ENCODE measurements around the gene SKI. TPM values are rescaled to one million over a fixed set of nuclear protein-coding genes. Genes with fewer than 3 reads are reported as not detected.

Gene SKI
- total RNA-seq, 1 experiment from 2014 or later = 89.5 TPM

DNA sequence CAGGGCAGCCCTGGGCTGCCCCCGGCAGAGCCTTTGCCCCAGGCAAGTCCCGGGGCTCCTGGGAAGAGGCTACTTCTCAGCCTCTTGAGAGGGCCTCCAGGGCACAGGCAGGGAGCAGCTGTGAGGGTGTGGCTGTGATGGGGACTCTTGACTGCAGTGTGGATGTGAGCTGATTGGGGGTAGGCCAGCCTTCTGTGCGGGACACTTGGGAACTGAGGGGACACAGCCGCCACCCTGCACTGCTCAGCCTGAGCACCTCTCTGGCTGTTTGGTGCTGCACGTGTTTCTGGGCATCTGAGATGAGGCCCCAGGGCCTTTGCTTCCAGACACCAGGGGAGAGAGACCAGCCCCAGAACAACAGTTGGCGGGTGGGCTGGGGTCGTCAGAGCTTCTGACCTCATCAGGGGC, 62.1 kb downstream of the SKI start:
- Histone ChIP-seq H2AK5ac (ENCODE audit: insufficient read length, low read length) (no peak overlapping the region), H4K5ac (ENCODE audit: insufficient read length, low read depth, low read length) (no peak overlapping the region), H2BK120ac (ENCODE audit: low read depth, low read length, poor library complexity, severe bottlenecking) (no peak overlapping the region), H3K56ac (ENCODE audit: insufficient read length, low read depth, low read length) (no peak overlapping the region), H3K23ac (ENCODE audit: insufficient read length, low read depth, low read length) (no peak overlapping the region), H3K9ac (ENCODE audit: extremely low read depth, insufficient read length, low read length) (no peak overlapping the region), H3K14ac (ENCODE audit: insufficient read depth, low read length) (no peak overlapping the region), H3K27ac (ENCODE audit: insufficient read length, low read depth, low read length) (no peak overlapping the region), H2BK20ac (ENCODE audit: low read depth, low read length, poor library complexity, severe bottlenecking) (no peak overlapping the region), H3K79me1 (ENCODE audit: insufficient read depth, low read depth, low read length, poor library complexity, severe bottlenecking) (peaks cover 5% of the 10 kb centered on the region), H3K9me3 (ENCODE audit: control insufficient read depth, low read depth, low read length) (no peaks in the 10 kb centered on the region), H3K4me2 (ENCODE audit: insufficient read depth, insufficient read length, low read length) (no peak overlapping the region), H2BK12ac (ENCODE audit: insufficient read length, low read depth, low read length) (no peak overlapping the region), H3K18ac (ENCODE audit: insufficient read length, low read depth, low read length) (no peak overlapping the region), H4K20me1 (ENCODE audit: control insufficient read depth, insufficient read depth, insufficient read length) (peaks cover 3% of the 10 kb centered on the region), H3K27me3 (ENCODE audit: insufficient read depth, low read length) (no peaks in the 10 kb centered on the region), H2BK5ac (ENCODE audit: insufficient read length, low read length) (no peak overlapping the region), H2AFZ (ENCODE audit: low read length) (no peak overlapping the region), H3K79me2 (ENCODE audit: insufficient read depth, low read length) (peaks cover 30% of the 10 kb centered on the region; the same call in 1 of the 2 replicates), H4K8ac (replicated peaks; ENCODE audit: insufficient read length, low read depth, low read length) (no peak overlapping the region), H3K23me2 (ENCODE audit: insufficient read length, low read depth, low read length, poor library complexity, severe bottlenecking) (no peaks in the 10 kb centered on the region), H3K4me1 (ENCODE audit: insufficient read depth, low read length) (no peaks in the 10 kb centered on the region; the same call in 1 of the 2 replicates), H3T11ph (ENCODE audit: low read length) (no peak overlapping the region), H4K91ac (ENCODE audit: insufficient read length, low read depth, low read length) (no peak overlapping the region), H3K4ac (ENCODE audit: low read depth, low read length) (no peak overlapping the region), H2BK15ac (ENCODE audit: low read depth, low read length) (no peak overlapping the region)
- no peaks in the 10 kb centered on the region; a peak in 1 of 5 replicates for H3K9me3 Mint-ChIP-seq
- peaks cover 0 to 4% (median 3%) of the 10 kb centered on the region in 3 experiments; a peak in 2 of 7 replicates for H3K36me3 Mint-ChIP-seq (ENCODE audit: insufficient read depth in 1 of 3, low read depth in 3 of 3)
- TF ChIP-seq, protein P1, sequence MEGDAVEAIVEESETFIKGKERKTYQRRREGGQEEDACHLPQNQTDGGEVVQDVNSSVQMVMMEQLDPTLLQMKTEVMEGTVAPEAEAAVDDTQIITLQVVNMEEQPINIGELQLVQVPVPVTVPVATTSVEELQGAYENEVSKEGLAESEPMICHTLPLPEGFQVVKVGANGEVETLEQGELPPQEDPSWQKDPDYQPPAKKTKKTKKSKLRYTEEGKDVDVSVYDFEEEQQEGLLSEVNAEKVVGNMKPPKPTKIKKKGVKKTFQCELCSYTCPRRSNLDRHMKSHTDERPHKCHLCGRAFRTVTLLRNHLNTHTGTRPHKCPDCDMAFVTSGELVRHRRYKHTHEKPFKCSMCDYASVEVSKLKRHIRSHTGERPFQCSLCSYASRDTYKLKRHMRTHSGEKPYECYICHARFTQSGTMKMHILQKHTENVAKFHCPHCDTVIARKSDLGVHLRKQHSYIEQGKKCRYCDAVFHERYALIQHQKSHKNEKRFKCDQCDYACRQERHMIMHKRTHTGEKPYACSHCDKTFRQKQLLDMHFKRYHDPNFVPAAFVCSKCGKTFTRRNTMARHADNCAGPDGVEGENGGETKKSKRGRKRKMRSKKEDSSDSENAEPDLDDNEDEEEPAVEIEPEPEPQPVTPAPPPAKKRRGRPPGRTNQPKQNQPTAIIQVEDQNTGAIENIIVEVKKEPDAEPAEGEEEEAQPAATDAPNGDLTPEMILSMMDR (conservative IDR thresholded peaks at IDR 0.05) = no peak
- H3K27ac Mint-ChIP-seq = peak overlapping the region; percentile 85 to 95 (median 87)
- peaks cover 28 to 46% of the 10 kb centered on the region in 2 experiments for H3K4me1 Mint-ChIP-seq
- DNase-seq = no peak
- H3K4me3 Mint-ChIP-seq = no peak overlapping the region; a peak in 1 of 5 replicates
- no peaks in the 10 kb centered on the region; the same call in 1 of the 2 replicates for H3K27me3 Mint-ChIP-seq (ENCODE audit: low read depth)
- WGBS (ENCODE audit: extremely low coverage, insufficient read length, low lambda C conversion rate) = no CpG with 5 or more reads among the region's 7 CpGs
